ENCODE measurements around the gene SFXN4. TPM values are rescaled to one million over a fixed set of nuclear protein-coding genes. Genes with fewer than 3 reads are reported as not detected.

Gene SFXN4
- total RNA-seq, 2 donors from 2014 or later: 18.3 to 23.2 TPM

- no peaks in the 10 kb centered on the region for H3K9me3 Mint-ChIP-seq
- peaks cover 26% of the 10 kb centered on the region for H3K4me1 Mint-ChIP-seq
- TF ChIP-seq CTCF (conservative IDR thresholded peaks at IDR 0.05): peak; percentile 69
- no peaks in the 10 kb centered on the region for H3K9me3 ChIP-seq (ENCODE audit: control insufficient read depth, low read length)
- no peaks in the 10 kb centered on the region for H3K36me3 ChIP-seq (ENCODE audit: control insufficient read depth, insufficient read depth, low read length)
- peaks cover 7% of the 10 kb centered on the region for H3K27me3 Mint-ChIP-seq (ENCODE audit: insufficient read depth)
- no peak overlapping the region for H3K4me3 ChIP-seq (ENCODE audit: low read length)
- no peak overlapping the region for H3K9ac ChIP-seq (ENCODE audit: extremely low read depth, low read length, poor library complexity, severe bottlenecking)
- no peak overlapping the region for H3K27ac ChIP-seq (ENCODE audit: low read depth, low read length)
- H3K36me3 Mint-ChIP-seq (ENCODE audit: low read depth): no peaks in the 10 kb centered on the region
- H3K27ac Mint-ChIP-seq: no peak overlapping the region
- no peaks in the 10 kb centered on the region for H3K27me3 ChIP-seq (ENCODE audit: control insufficient read depth, insufficient read depth, low read length, poor library complexity, severe bottlenecking)
- peaks cover 4% of the 10 kb centered on the region for H3K4me1 ChIP-seq (ENCODE audit: control insufficient read depth, insufficient read depth, low read length)
- H3K4me3 Mint-ChIP-seq: no peak overlapping the region
- DNase-seq: peak; percentile 73
- 62 to 67% methylated on average over 6 to 7 of the region's 7 CpGs for WGBS, 2 experiments (ENCODE audit: insufficient coverage in 1 of 2, insufficient read length in 1 of 2)
Measured at GRCh38 chr10:119198438-119198837, 32.9 kb upstream of the SFXN4 start.

- Histone ChIP-seq H3K36me3 (ENCODE audit: control insufficient read depth, insufficient read depth, low read length) (no peaks in the 10 kb centered on the region), H3K4me1 (ENCODE audit: control insufficient read depth, insufficient read depth, low read length) (peaks cover 3% of the 10 kb centered on the region), H3K9ac (ENCODE audit: extremely low read depth, low read length, poor library complexity, severe bottlenecking) (no peak overlapping the region), H3K9me3 (ENCODE audit: control insufficient read depth, low read length) (no peaks in the 10 kb centered on the region), H3K27me3 (ENCODE audit: control insufficient read depth, insufficient read depth, low read length, poor library complexity, severe bottlenecking) (no peaks in the 10 kb centered on the region), H3K4me3 (ENCODE audit: low read length) (no peak overlapping the region), H3K27ac (ENCODE audit: low read depth, low read length) (no peak overlapping the region)
- peaks cover 21% of the 10 kb centered on the region for H3K4me1 Mint-ChIP-seq
- no peak for DNase-seq
- H3K9me3 Mint-ChIP-seq: no peaks in the 10 kb centered on the region
- no peak overlapping the region for H3K4me3 Mint-ChIP-seq
- H3K27ac Mint-ChIP-seq: no peak overlapping the region
- H3K27me3 Mint-ChIP-seq (ENCODE audit: insufficient read depth): peaks cover 12% of the 10 kb centered on the region
- 73 to 89% methylated on average over 4 of the region's 4 CpGs for WGBS, 2 experiments (ENCODE audit: insufficient coverage in 1 of 2, insufficient read length in 1 of 2)
- TF ChIP-seq CTCF (conservative IDR thresholded peaks at IDR 0.05): no peak
- no peaks in the 10 kb centered on the region for H3K36me3 Mint-ChIP-seq (ENCODE audit: low read depth)
Measured at GRCh38 chr10:119197921-119198320, 32.4 kb upstream of the SFXN4 start.

GRCh38 chr10:119191881-119192280 is 26.4 kb upstream of the SFXN4 start:
- 84 to 85% methylated on average over 2 to 3 of the region's 4 CpGs for WGBS, 2 experiments (ENCODE audit: insufficient coverage in 1 of 2, insufficient read length in 1 of 2)
- no peaks in the 10 kb centered on the region for H3K36me3 Mint-ChIP-seq (ENCODE audit: low read depth)
- H3K27ac ChIP-seq (ENCODE audit: low read depth, low read length): no peak overlapping the region
- peaks cover 21% of the 10 kb centered on the region for H3K4me1 Mint-ChIP-seq
- H3K27me3 Mint-ChIP-seq (ENCODE audit: insufficient read depth): peaks cover 11% of the 10 kb centered on the region
- DNase-seq: no peak
- no peak overlapping the region for H3K4me3 ChIP-seq (ENCODE audit: low read length)
- no peak for TF ChIP-seq CTCF (conservative IDR thresholded peaks at IDR 0.05)
- no peak overlapping the region for H3K4me3 Mint-ChIP-seq
- H3K9me3 Mint-ChIP-seq: peaks cover 2% of the 10 kb centered on the region
- no peak overlapping the region for H3K27ac Mint-ChIP-seq
- H3K27me3 ChIP-seq (ENCODE audit: control insufficient read depth, insufficient read depth, low read length, poor library complexity, severe bottlenecking): no peaks in the 10 kb centered on the region
- no peak overlapping the region for H3K9ac ChIP-seq (ENCODE audit: extremely low read depth, low read length, poor library complexity, severe bottlenecking)
- no peaks in the 10 kb centered on the region for H3K4me1 ChIP-seq (ENCODE audit: control insufficient read depth, insufficient read depth, low read length)
- H3K36me3 ChIP-seq (ENCODE audit: control insufficient read depth, insufficient read depth, low read length): no peaks in the 10 kb centered on the region
- H3K9me3 ChIP-seq (ENCODE audit: control insufficient read depth, low read length): no peaks in the 10 kb centered on the region

All from endodermal cell (in vitro differentiated cells).